ENCODE data around the gene KCNH2.

KCNH2 gene

GRCh38 chr7:150914196-150914595, 63.9 kb downstream of the KCNH2 start (continued):
- TF ChIP-seq ZNF292 (tag by site-specific recombination; IDR thresholded peaks at IDR 0.05; ENCODE audit: borderline replicate concordance, low read depth) = no peak
- no peak for TF ChIP-seq ZBTB48 (tag by site-specific recombination; IDR thresholded peaks at IDR 0.05)
- TF ChIP-seq REPIN1 (tag by site-specific recombination; IDR thresholded peaks at IDR 0.05; ENCODE audit: low read depth) = no peak
- no peak for TF ChIP-seq ZNF521 (tag by site-specific recombination; IDR thresholded peaks at IDR 0.05)
- no peak for TF ChIP-seq ZSCAN16 (tag by site-specific recombination; IDR thresholded peaks at IDR 0.05)
- no peak for TF ChIP-seq ZSCAN23 (tag by site-specific recombination; IDR thresholded peaks at IDR 0.05)
- TF ChIP-seq ZFP41 (tag by site-specific recombination; IDR thresholded peaks at IDR 0.05; ENCODE audit: borderline replicate concordance) = no peak
- no peak for TF ChIP-seq ZNF549 (tag by site-specific recombination; IDR thresholded peaks at IDR 0.05)
- TF ChIP-seq ZNF433 (tag by site-specific recombination; IDR thresholded peaks at IDR 0.05; ENCODE audit: low read depth) = no peak
- TF ChIP-seq ATF2 (tag by site-specific recombination; IDR thresholded peaks at IDR 0.05; ENCODE audit: low read depth) = no peak
- no peak for TF ChIP-seq ZNF701 (tag by site-specific recombination; IDR thresholded peaks at IDR 0.05)

GRCh38 chr7:150912427-150912826, 65.7 kb downstream of the KCNH2 start:
- ChIA-PET POLR2A (interaction anchor here (1.6 kb wide), 1 partner anchor 11 kb away, joined by 3 read pairs; no protein-coding TSS in a partner anchor), CTCF (interaction anchor here (0.9 to 2.1 kb wide), 3 partner anchors 10 to 36 kb away, joined by 3 to 8 read pairs (median 4); no protein-coding TSS in a partner anchor)
- no peak for TF ChIP-seq ZNF624 (tag by site-specific recombination; IDR thresholded peaks at IDR 0.05)
- TF ChIP-seq ZNF76 (tag by site-specific recombination; IDR thresholded peaks at IDR 0.05; ENCODE audit: borderline replicate concordance, low read depth) = no peak
- TF ChIP-seq ZNF155 (tag by site-specific recombination; IDR thresholded peaks at IDR 0.05) = no peak
- TF ChIP-seq WT1 (tag by site-specific recombination; IDR thresholded peaks at IDR 0.05) = no peak

GRCh38 chr7:150911590-150912267, 66.4 kb downstream of the KCNH2 start:
- H3K4me3 ChIP-seq (ENCODE audit: low read depth, low read length) = no peak overlapping the region
- H3K9me3 ChIP-seq (ENCODE audit: control insufficient read depth, insufficient read depth, low read depth, low read length) = no peaks in the 10 kb centered on the region
- ChIA-PET POLR2A (interaction anchor here (1.6 kb wide), 1 partner anchor 12 kb away, joined by 3 read pairs; no protein-coding TSS in a partner anchor), CTCF (interaction anchor here (0.9 to 2.1 kb wide), 3 partner anchors 11 to 35 kb away, joined by 3 to 8 read pairs (median 4); no protein-coding TSS in a partner anchor)
- TF ChIP-seq ZNF510 (tag by site-specific recombination; IDR thresholded peaks at IDR 0.05; ENCODE audit: insufficient replicate concordance) (no peak), ZNF785 (tag by site-specific recombination; IDR thresholded peaks at IDR 0.05) (no peak), ZBTB20 (tag by site-specific recombination; IDR thresholded peaks at IDR 0.05) (no peak)
- no peaks in the 10 kb centered on the region for H3K4me1 ChIP-seq (ENCODE audit: control insufficient read depth, insufficient read depth, low read length)
- no peaks in the 10 kb centered on the region for H3K36me3 ChIP-seq (ENCODE audit: control insufficient read depth in 2 of 2, insufficient read depth in 1 of 2, low read length in 2 of 2)
- H3K27ac ChIP-seq (ENCODE audit: extremely low read depth, low read depth, low read length) = no peak overlapping the region

More at GRCh38 chr7:150912427-150912826, 65.7 kb downstream of the KCNH2 start:
- Histone ChIP-seq H3K4me1 (ENCODE audit: control insufficient read depth, insufficient read depth, low read length) (no peaks in the 10 kb centered on the region), H3K36me3 (ENCODE audit: control insufficient read depth in 2 of 2, insufficient read depth in 1 of 2, low read length in 2 of 2) (no peaks in the 10 kb centered on the region), H3K9me3 (ENCODE audit: control insufficient read depth, insufficient read depth, low read depth, low read length) (no peaks in the 10 kb centered on the region), H3K27ac (ENCODE audit: extremely low read depth, low read depth, low read length) (no peak overlapping the region), H3K4me3 (ENCODE audit: low read depth, low read length) (no peak overlapping the region)

GRCh38 chr7:150910996-150911422, 67.1 kb downstream of the KCNH2 start:
- no peaks in the 10 kb centered on the region for H3K4me1 ChIP-seq (ENCODE audit: control insufficient read depth, insufficient read depth, low read length)
- H3K27ac ChIP-seq (ENCODE audit: extremely low read depth, low read depth, low read length) = no peak overlapping the region
- ChIA-PET POLR2A (no interaction called here), CTCF (interaction anchor here (0.6 to 2.1 kb wide), 2 partner anchors 13 to 105 kb away, joined by 3 to 8 read pairs; no protein-coding TSS in a partner anchor)
- no peaks in the 10 kb centered on the region for H3K9me3 ChIP-seq (ENCODE audit: control insufficient read depth, insufficient read depth, low read depth, low read length)
- no peak overlapping the region for H3K4me3 ChIP-seq (ENCODE audit: low read depth, low read length)
- H3K36me3 ChIP-seq (ENCODE audit: control insufficient read depth in 2 of 2, insufficient read depth in 1 of 2, low read length in 2 of 2) = no peaks in the 10 kb centered on the region
- TF ChIP-seq ZSCAN16 (tag by site-specific recombination; IDR thresholded peaks at IDR 0.05) = no peak
- TF ChIP-seq ZNF394 (tag by site-specific recombination; IDR thresholded peaks at IDR 0.05; ENCODE audit: borderline replicate concordance) = no peak
- TF ChIP-seq ZSCAN4 (tag by site-specific recombination; IDR thresholded peaks at IDR 0.05) = peak; percentile 98
- no peak for TF ChIP-seq ZNF280D (tag by site-specific recombination; IDR thresholded peaks at IDR 0.05)
- TF ChIP-seq ZBTB20 (tag by site-specific recombination; IDR thresholded peaks at IDR 0.05) = 0 out of 2 replicates have a peak, but pooled peaks have one; percentile 30
- TF ChIP-seq ZNF223 (tag by site-specific recombination; IDR thresholded peaks at IDR 0.05) = no peak
- TF ChIP-seq ZNF16 (tag by site-specific recombination; IDR thresholded peaks at IDR 0.05; ENCODE audit: low read depth) = no peak
- no peak for TF ChIP-seq ZNF530 (tag by site-specific recombination; IDR thresholded peaks at IDR 0.05; ENCODE audit: low read depth)

Measured in HEK293 (cell line).